ENCODE measurements around the gene FHAD1.

Gene FHAD1

DNA sequence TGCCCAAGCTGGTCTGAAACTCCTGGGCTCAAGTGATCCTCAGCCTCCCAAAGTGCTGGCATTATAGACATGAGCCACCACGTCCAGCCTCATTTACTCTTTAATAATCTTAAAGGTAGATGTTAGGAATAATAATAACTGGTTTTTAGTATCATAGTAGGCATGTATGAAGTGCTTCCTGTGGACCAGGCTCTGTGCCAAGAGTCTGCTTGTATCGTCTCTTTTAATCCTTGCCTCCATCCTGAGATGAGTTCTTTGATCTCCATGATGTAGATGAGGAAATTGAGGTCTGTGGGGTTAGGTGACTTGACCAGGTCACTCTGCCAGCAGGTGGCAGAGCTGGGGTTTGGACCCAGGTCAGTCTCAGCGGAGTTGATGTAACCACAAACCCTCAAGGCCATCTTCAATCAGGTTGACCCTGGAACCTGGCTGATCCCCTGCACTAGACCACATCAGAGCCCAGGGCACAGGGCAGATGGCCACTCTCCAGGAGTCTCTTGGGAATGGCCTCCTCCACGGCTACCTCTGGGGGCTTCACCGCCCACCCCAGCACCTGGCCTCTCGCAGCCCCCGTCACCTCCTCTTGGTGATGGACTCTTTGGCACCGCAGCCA is 173.9 kb downstream of the FHAD1 start:
- WGBS = 96% methylated on average over 7 of the region's 8 CpGs

DNA sequence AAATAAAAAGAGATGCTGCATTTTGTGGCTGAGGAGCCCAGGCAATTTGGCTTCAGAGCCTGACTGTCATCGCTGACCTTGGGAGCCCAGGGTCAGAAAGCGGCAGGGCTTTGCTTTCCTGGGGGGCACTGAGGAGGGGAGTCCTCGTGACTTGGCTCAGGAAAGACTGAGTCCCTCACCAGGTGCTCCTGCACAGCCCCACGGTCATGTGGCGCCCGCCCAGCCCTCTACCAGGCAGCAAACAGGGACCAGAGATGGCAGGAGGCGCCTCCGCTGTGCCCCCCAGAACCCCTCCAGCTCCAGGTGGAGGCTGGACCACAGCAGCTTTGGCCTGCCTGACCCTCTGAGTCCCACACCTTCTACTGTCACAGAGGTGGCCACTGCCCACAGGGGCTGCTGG is 175.8 kb downstream of the FHAD1 start:
- WGBS = 92% methylated on average over 7 of the region's 8 CpGs
- H2BK15ac ChIP-seq (ENCODE audit: low read depth, poor library complexity, severe bottlenecking) = no peak overlapping the region
- no peak overlapping the region for H2AFZ ChIP-seq (ENCODE audit: low read depth, low read length)
- H2BK120ac ChIP-seq (ENCODE audit: low read depth, low read length) = no peak overlapping the region
- peak overlapping the region in 1 of 2 experiments; percentile 6 for H2BK12ac ChIP-seq (ENCODE audit: low read length in 2 of 2)
- no peak overlapping the region for H3K4me3 ChIP-seq (ENCODE audit: insufficient read depth in 1 of 2, low read depth in 1 of 2, low read length in 2 of 2)
- no peak overlapping the region for H3K14ac ChIP-seq (ENCODE audit: low read length in 2 of 2)
- peak overlapping the region; percentile 66 for H4K8ac ChIP-seq (ENCODE audit: low read length)
- H3K27me3 ChIP-seq (ENCODE audit: control insufficient read depth in 1 of 2, insufficient read depth in 1 of 2, low read length in 2 of 2) = no peaks in the 10 kb centered on the region
- no peak overlapping the region for H3K4me2 ChIP-seq (ENCODE audit: low read length, poor library complexity, severe bottlenecking)
- no peaks in the 10 kb centered on the region for H3K9me3 ChIP-seq (ENCODE audit: control insufficient read depth, low read length)
- no peak overlapping the region for H3K23ac ChIP-seq (ENCODE audit: low read length in 2 of 2)
- H3K36me3 ChIP-seq (ENCODE audit: control insufficient read depth in 1 of 2, insufficient read depth in 2 of 2, low read depth in 1 of 2, low read length in 2 of 2) = peaks cover 9 to 18% of the 10 kb centered on the region in 2 experiments
- H3K9ac ChIP-seq (ENCODE audit: low read length) = no peak overlapping the region
- peak overlapping the region; percentile 18 for H4K91ac ChIP-seq (ENCODE audit: low read length)
- H3K79me1 ChIP-seq (replicated peaks; ENCODE audit: low read length, poor library complexity, severe bottlenecking) = peaks cover 37% of the 10 kb centered on the region
- H3K18ac ChIP-seq (ENCODE audit: low read depth in 1 of 2, low read length in 2 of 2) = peak overlapping the region in 1 of 2 experiments; percentile 38
- H2BK5ac ChIP-seq (ENCODE audit: low read depth, low read length, poor library complexity, severe bottlenecking) = no peak overlapping the region
- DNase-seq = no peak
- H3K4ac ChIP-seq (ENCODE audit: low read depth in 1 of 2, low read length in 2 of 2) = no peak overlapping the region
- H2AK5ac ChIP-seq (ENCODE audit: low read length, severe bottlenecking) = no peak overlapping the region
- H3K4me1 ChIP-seq (ENCODE audit: control insufficient read depth, insufficient read depth, low read depth, low read length) = peaks cover 38% of the 10 kb centered on the region
- H3K27ac ChIP-seq (ENCODE audit: low read length, poor library complexity, severe bottlenecking) = no peak overlapping the region

More for the DNA sequence above, 173.9 kb downstream of the FHAD1 start:
- no peak overlapping the region for H3K27ac ChIP-seq (ENCODE audit: low read length, poor library complexity, severe bottlenecking)
- no peak overlapping the region for H3K4ac ChIP-seq (ENCODE audit: low read depth in 1 of 2, low read length in 2 of 2)
- no peak overlapping the region for H3K9ac ChIP-seq (ENCODE audit: low read length)
- no peak overlapping the region for H3K18ac ChIP-seq (ENCODE audit: low read depth in 1 of 2, low read length in 2 of 2)
- peaks cover 38% of the 10 kb centered on the region for H3K79me1 ChIP-seq (replicated peaks; ENCODE audit: low read length, poor library complexity, severe bottlenecking)
- no peak overlapping the region for H3K23ac ChIP-seq (ENCODE audit: low read length in 2 of 2)
- DNase-seq = no peak
- no peak overlapping the region for H2AK5ac ChIP-seq (ENCODE audit: low read length, severe bottlenecking)
- H2BK120ac ChIP-seq (ENCODE audit: low read depth, low read length) = no peak overlapping the region
- no peaks in the 10 kb centered on the region for H3K9me3 ChIP-seq (ENCODE audit: control insufficient read depth, low read length)
- no peaks in the 10 kb centered on the region for H3K27me3 ChIP-seq (ENCODE audit: control insufficient read depth in 1 of 2, insufficient read depth in 1 of 2, low read length in 2 of 2)
- H3K4me1 ChIP-seq (ENCODE audit: control insufficient read depth, insufficient read depth, low read depth, low read length) = peaks cover 33% of the 10 kb centered on the region
- peaks cover 0 to 9% of the 10 kb centered on the region in 2 experiments for H3K36me3 ChIP-seq (ENCODE audit: control insufficient read depth in 1 of 2, insufficient read depth in 2 of 2, low read depth in 1 of 2, low read length in 2 of 2)
- peak overlapping the region; percentile 39 for H2BK15ac ChIP-seq (ENCODE audit: low read depth, poor library complexity, severe bottlenecking)
- H2AFZ ChIP-seq (ENCODE audit: low read depth, low read length) = no peak overlapping the region
- H2BK5ac ChIP-seq (ENCODE audit: low read depth, low read length, poor library complexity, severe bottlenecking) = no peak overlapping the region
- peak overlapping the region in 1 of 2 experiments; percentile 25 for H2BK12ac ChIP-seq (ENCODE audit: low read length in 2 of 2)
- no peak overlapping the region for H3K4me2 ChIP-seq (ENCODE audit: low read length, poor library complexity, severe bottlenecking)
- H4K91ac ChIP-seq (ENCODE audit: low read length) = no peak overlapping the region
- no peak overlapping the region for H4K8ac ChIP-seq (ENCODE audit: low read length)
- peak overlapping the region in 1 of 2 experiments; percentile 56 for H3K4me3 ChIP-seq (ENCODE audit: insufficient read depth in 1 of 2, low read depth in 1 of 2, low read length in 2 of 2)
- no peak overlapping the region for H3K14ac ChIP-seq (ENCODE audit: low read length in 2 of 2)

GRCh38 chr1:15423355-15424077 is 176.5 kb downstream of the FHAD1 start:
- Histone ChIP-seq H3K4me1 (ENCODE audit: control insufficient read depth, insufficient read depth, low read depth, low read length) (peaks cover 42% of the 10 kb centered on the region), H4K91ac (ENCODE audit: low read length) (no peak overlapping the region), H3K23ac (ENCODE audit: low read length in 2 of 2) (no peak overlapping the region), H3K4me2 (ENCODE audit: low read length, poor library complexity, severe bottlenecking) (no peak overlapping the region), H3K27me3 (ENCODE audit: control insufficient read depth in 1 of 2, insufficient read depth in 1 of 2, low read length in 2 of 2) (no peaks in the 10 kb centered on the region), H3K27ac (ENCODE audit: low read length, poor library complexity, severe bottlenecking) (no peak overlapping the region), H3K4me3 (ENCODE audit: insufficient read depth in 1 of 2, low read depth in 1 of 2, low read length in 2 of 2) (no peak overlapping the region), H3K9ac (ENCODE audit: low read length) (no peak overlapping the region), H3K9me3 (ENCODE audit: control insufficient read depth, low read length) (no peaks in the 10 kb centered on the region), H4K8ac (ENCODE audit: low read length) (no peak overlapping the region), H2BK15ac (ENCODE audit: low read depth, poor library complexity, severe bottlenecking) (no peak overlapping the region), H2BK5ac (ENCODE audit: low read depth, low read length, poor library complexity, severe bottlenecking) (no peak overlapping the region), H3K36me3 (ENCODE audit: control insufficient read depth in 1 of 2, insufficient read depth in 2 of 2, low read depth in 1 of 2, low read length in 2 of 2) (peaks cover 9 to 21% of the 10 kb centered on the region in 2 experiments), H2BK12ac (ENCODE audit: low read length in 2 of 2) (no peak overlapping the region), H2AK5ac (ENCODE audit: low read length, severe bottlenecking) (no peak overlapping the region), H2AFZ (ENCODE audit: low read depth, low read length) (no peak overlapping the region), H3K4ac (ENCODE audit: low read depth in 1 of 2, low read length in 2 of 2) (no peak overlapping the region), H2BK120ac (ENCODE audit: low read depth, low read length) (no peak overlapping the region), H3K79me1 (replicated peaks; ENCODE audit: low read length, poor library complexity, severe bottlenecking) (peaks cover 37% of the 10 kb centered on the region), H3K14ac (ENCODE audit: low read length in 2 of 2) (no peak overlapping the region), H3K18ac (ENCODE audit: low read depth in 1 of 2, low read length in 2 of 2) (peak overlapping the region in 1 of 2 experiments; percentile 38)
- 78% methylated on average over 10 of the region's 11 CpGs for WGBS
- peak; percentile 64 for DNase-seq

GRCh38 chr1:15424146-15424667 is 177.2 kb downstream of the FHAD1 start:
- Histone ChIP-seq H2BK120ac (ENCODE audit: low read depth, low read length) (no peak overlapping the region), H3K79me1 (replicated peaks; ENCODE audit: low read length, poor library complexity, severe bottlenecking) (peaks cover 32% of the 10 kb centered on the region), H2AFZ (ENCODE audit: low read depth, low read length) (no peak overlapping the region), H4K8ac (ENCODE audit: low read length) (peak overlapping the region; percentile 48), H3K18ac (ENCODE audit: low read depth in 1 of 2, low read length in 2 of 2) (no peak overlapping the region), H3K27me3 (ENCODE audit: control insufficient read depth in 1 of 2, insufficient read depth in 1 of 2, low read length in 2 of 2) (no peaks in the 10 kb centered on the region), H3K9me3 (ENCODE audit: control insufficient read depth, low read length) (no peaks in the 10 kb centered on the region), H2BK12ac (ENCODE audit: low read length in 2 of 2) (peak overlapping the region in 1 of 2 experiments; percentile 85), H2BK5ac (ENCODE audit: low read depth, low read length, poor library complexity, severe bottlenecking) (no peak overlapping the region), H3K4me3 (ENCODE audit: insufficient read depth in 1 of 2, low read depth in 1 of 2, low read length in 2 of 2) (no peak overlapping the region), H3K4ac (ENCODE audit: low read depth in 1 of 2, low read length in 2 of 2) (no peak overlapping the region), H3K4me2 (ENCODE audit: low read length, poor library complexity, severe bottlenecking) (no peak overlapping the region), H3K14ac (ENCODE audit: low read length in 2 of 2) (no peak overlapping the region), H3K36me3 (ENCODE audit: control insufficient read depth in 1 of 2, insufficient read depth in 2 of 2, low read depth in 1 of 2, low read length in 2 of 2) (peaks cover 9 to 28% of the 10 kb centered on the region in 2 experiments), H2AK5ac (ENCODE audit: low read length, severe bottlenecking) (no peak overlapping the region), H3K9ac (ENCODE audit: low read length) (no peak overlapping the region), H3K4me1 (ENCODE audit: control insufficient read depth, insufficient read depth, low read depth, low read length) (peaks cover 40% of the 10 kb centered on the region), H3K23ac (ENCODE audit: low read length in 2 of 2) (no peak overlapping the region), H2BK15ac (ENCODE audit: low read depth, poor library complexity, severe bottlenecking) (no peak overlapping the region), H4K91ac (ENCODE audit: low read length) (no peak overlapping the region), H3K27ac (ENCODE audit: low read length, poor library complexity, severe bottlenecking) (no peak overlapping the region)
- no peak for DNase-seq
- 90% methylated on average over 10 of the region's 13 CpGs for WGBS

All from mesenchymal stem cell (in vitro differentiated cells and primary cell).